Measurements from ENCODE around the gene MRPL57.

DNA sequence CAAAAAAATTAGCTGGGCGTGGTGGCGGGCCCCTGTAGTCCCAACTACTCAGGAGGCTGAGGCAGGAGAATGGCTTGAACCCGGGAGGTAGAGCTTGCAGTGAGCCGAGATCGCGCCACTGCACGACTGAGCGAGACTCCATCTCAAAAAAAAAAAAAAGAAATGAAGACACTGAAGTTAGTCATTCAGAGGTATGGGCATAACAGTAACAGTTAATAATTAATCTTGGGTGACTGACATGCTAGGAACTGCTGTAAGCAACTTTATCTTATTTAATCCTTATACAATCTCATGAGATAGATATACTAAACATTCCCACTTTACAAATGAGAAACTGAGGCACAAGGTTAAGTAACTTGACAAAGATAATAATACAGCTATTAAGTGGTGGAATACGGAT is 5.0 kb upstream of the MRPL57 start:
- no peak for TF ChIP-seq CTCF (IDR thresholded peaks at IDR 0.05)
- TF ChIP-seq POLR2A (IDR thresholded peaks at IDR 0.05) = no peak
- no peak for TF ChIP-seq POLR2AphosphoS5 (IDR thresholded peaks at IDR 0.05)

Data from upper lobe of left lung (tissue), 4 donors.